Fibroblast of lung (primary cell): ENCODE measurements around the gene PCDHB2.

ENCODE experiments used
- CTCF ChIP-seq, 2 donors: IDR thresholded peaks in 1 of 2; conservative IDR thresholded peaks in 1 of 2; 1 replicate in 1 of 2; 2 replicates in 1 of 2; pipeline ENCODE4 v1.5.1; 2011 to 2012; ENCODE audit warnings: low read length in 2 of 2, control low read depth in 1 of 2, inconsistent platforms in 1 of 2, low read depth in 1 of 2, mild to moderate bottlenecking in 1 of 2
- EZH2 ChIP-seq: IDR thresholded peaks from 2 replicates; pipeline ENCODE4 v1.5.1; 2012; ENCODE audit warnings: low read length, control low read depth, mild to moderate bottlenecking; ENCODE audit errors: missing control alignments

- TF ChIP-seq CTCF (conservative IDR thresholded peaks at IDR 0.05 in 1 of 2, IDR thresholded peaks at IDR 0.05 in 1 of 2; ENCODE audit: low read depth in 1 of 2, low read length in 2 of 2) (no peak), EZH2 (no peak)
Observed at GRCh38 chr5:141135718-141136266, 41.4 kb downstream of the PCDHB2 start.
